ENCODE data around the gene MECP2. TPM values are rescaled to one million over a fixed set of nuclear protein-coding genes. Genes with fewer than 3 reads are reported as not detected.

The MECP2 gene
- total and polyA plus RNA-seq, 12 donors, result 16.9 to 67.7 (median 53.2) TPM

DNA sequence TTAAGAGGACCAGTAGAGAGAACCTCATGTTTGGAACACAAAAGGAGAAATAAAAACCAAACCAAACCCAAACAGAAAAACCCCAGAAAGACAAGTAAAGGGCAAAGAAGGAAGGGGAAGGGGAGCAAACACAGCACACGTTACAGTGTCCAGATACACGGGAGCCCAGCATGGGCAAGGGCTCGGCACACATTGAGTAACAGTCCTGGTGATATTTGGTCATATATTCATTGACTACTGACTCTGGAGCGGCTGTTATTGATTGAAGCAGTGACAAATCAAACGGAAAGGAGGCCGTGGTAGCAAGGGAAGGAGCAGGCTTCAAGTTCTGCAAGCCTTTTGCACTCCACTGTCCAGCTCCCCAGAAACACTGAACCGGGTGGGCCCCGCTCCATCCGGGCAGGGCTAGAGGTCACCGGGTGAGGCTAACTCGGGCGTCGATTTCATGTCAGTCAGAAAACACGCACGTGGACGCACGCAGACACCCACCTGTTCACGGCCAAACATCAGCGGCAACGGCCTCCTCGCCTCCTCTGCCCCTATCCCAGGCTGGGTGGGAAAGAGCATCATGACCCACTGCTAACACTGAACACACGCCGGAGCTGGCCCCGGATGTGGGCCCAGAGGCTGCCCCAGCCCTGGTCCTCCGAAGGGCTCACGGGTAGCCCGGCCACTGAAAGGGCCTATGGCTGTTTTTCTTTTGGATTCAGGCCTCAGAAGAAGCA, 74.1 kb downstream of the MECP2 start:
- WGBS, 4 donors, result 68 to 78% (median 74%) methylated on average over 14 to 27 of the region's 27 CpGs
- intact Hi-C loops (cut with DNase I), result no loop called here
- no peak for DNase-seq

GRCh38 chrX:154022108-154022507, 75.4 kb downstream of the MECP2 start:
- H3K36me3 ChIP-seq (replicated peaks in 1 of 2), result peaks cover 0 to 4% of the 10 kb centered on the region in 2 donors
- H3K27me3 ChIP-seq, result peaks cover 4% of the 10 kb centered on the region
- no peak for TF ChIP-seq POLR2A (IDR thresholded peaks at IDR 0.05)
- TF ChIP-seq CTCF (IDR thresholded peaks at IDR 0.05), result no peak
- H3K27ac ChIP-seq, result peak overlapping the region in 2 of 5 donors; percentile 38 to 57
- intact Hi-C loops (cut with DNase I), result no loop called here
- H3K4me1 ChIP-seq (replicated peaks in 1 of 2), result peaks cover 0 to 20% of the 10 kb centered on the region in 2 donors
- 55 to 100% (median 75%) methylated on average over 1 to 5 of the region's 5 CpGs for WGBS, 4 donors
- no peak overlapping the region for H3K4me3 ChIP-seq
- H3K9me3 ChIP-seq (replicated peaks in 1 of 3), result no peaks in the 10 kb centered on the region
- DNase-seq, result no peak

More for the DNA sequence above, 74.1 kb downstream of the MECP2 start:
- Histone ChIP-seq H3K4me3 (no peak overlapping the region), H3K27me3 (no peaks in the 10 kb centered on the region), H3K27ac (no peak overlapping the region), H3K4me1 (replicated peaks in 1 of 2) (peaks cover 3 to 18% of the 10 kb centered on the region in 2 donors), H3K36me3 (replicated peaks in 1 of 2) (no peaks in the 10 kb centered on the region), H3K9me3 (replicated peaks in 1 of 3) (no peaks in the 10 kb centered on the region)
- no peak for TF ChIP-seq POLR2A (IDR thresholded peaks at IDR 0.05)

GRCh38 chrX:154021131-154021611, 76.3 kb downstream of the MECP2 start:
- DNase-seq, result peak in 6 of 7 donors; percentile 42 to 64 (median 57)
- TF ChIP-seq CTCF (IDR thresholded peaks at IDR 0.05) (no peak), POLR2A (IDR thresholded peaks at IDR 0.05) (peak in 1 of 2 donors; percentile 15)
- peaks cover 4% of the 10 kb centered on the region for H3K27me3 ChIP-seq
- intact Hi-C loops (cut with DNase I), result no loop called here
- H3K36me3 ChIP-seq (replicated peaks in 1 of 2), result peaks cover 0 to 13% of the 10 kb centered on the region in 2 donors
- H3K4me1 ChIP-seq (replicated peaks in 1 of 2), result peaks cover 0 to 20% of the 10 kb centered on the region in 2 donors
- peak overlapping the region; percentile 39 to 97 (median 85) for H3K27ac ChIP-seq
- no peak overlapping the region for H3K4me3 ChIP-seq
- H3K9me3 ChIP-seq (replicated peaks in 1 of 3), result no peaks in the 10 kb centered on the region
- 41 to 67% (median 54%) methylated on average over 2 to 11 of the region's 11 CpGs for WGBS, 4 donors

DNA sequence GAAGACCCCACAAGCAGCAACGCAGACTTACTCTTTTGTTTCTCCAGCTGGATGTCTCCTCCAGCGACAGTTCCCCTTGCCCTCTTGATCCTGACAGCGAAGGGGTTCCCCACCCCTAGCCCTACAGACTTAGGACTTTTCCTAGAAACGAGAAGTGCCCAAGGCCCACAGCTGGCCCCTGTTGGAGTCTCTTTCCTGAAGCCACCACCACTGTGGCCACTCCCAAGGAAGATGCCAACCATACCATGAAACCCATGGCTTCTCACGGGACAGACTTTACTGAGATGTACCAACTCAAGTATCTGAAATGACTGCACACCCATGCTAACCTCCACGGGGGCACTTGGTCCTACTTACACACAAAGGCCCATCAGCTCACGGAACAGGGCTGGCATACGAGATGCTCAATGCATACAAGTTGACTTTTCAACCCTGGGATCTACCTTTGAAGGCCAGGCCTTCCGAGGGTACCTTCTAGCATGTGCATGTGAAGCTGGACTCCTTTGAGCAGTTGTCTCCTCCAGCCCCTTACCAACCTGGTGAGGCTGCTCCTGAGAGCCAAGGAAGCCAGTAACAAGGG, 76.9 kb downstream of the MECP2 start:
- TF ChIP-seq POLR2A (IDR thresholded peaks at IDR 0.05) (no peak), CTCF (IDR thresholded peaks at IDR 0.05) (no peak)
- Histone ChIP-seq H3K4me1 (replicated peaks in 1 of 2) (peaks cover 0 to 20% of the 10 kb centered on the region in 2 donors), H3K27me3 (peaks cover 4% of the 10 kb centered on the region), H3K36me3 (replicated peaks in 1 of 2) (peaks cover 0 to 18% of the 10 kb centered on the region in 2 donors), H3K27ac (peak overlapping the region; percentile 39 to 97 (median 90)), H3K9me3 (replicated peaks in 1 of 3) (no peaks in the 10 kb centered on the region), H3K4me3 (peak overlapping the region in 1 of 4 donors; percentile 63)
- DNase-seq, result no peak
- intact Hi-C loops (cut with DNase I), result no loop called here
- WGBS, 4 donors, result 17 to 74% (median 63%) methylated on average over 3 to 9 of the region's 9 CpGs
